Cortex of kidney (tissue), 1 donor: ENCODE measurements around the gene GGA3.

Experiments
- DNase-seq: peaks from one replicate; lab custom pipeline; 2025; lab: John Stamatoyannopoulos, UW

The GGA3 gene

DNA sequence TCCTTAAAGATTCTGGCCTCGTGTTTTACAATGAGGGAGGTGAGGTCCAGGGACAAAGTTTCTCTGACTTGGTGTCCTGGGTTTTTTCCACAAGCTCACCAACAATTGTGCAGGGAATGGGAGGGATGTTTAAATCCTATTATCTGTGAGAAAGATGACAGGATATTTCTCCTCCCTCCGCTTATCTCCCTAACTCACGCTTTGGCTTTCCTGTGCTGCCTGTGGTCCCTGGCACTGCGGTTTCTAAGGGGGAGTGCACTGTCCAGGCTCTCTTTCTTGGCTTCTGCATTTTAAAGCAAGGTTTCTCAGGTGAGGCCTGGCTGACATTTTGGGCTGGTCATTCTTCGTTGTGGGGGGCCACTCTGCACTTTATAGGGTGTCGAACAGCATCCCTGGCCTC, 16.4 kb downstream of the GGA3 start:
- DNase-seq = no peak

DNA sequence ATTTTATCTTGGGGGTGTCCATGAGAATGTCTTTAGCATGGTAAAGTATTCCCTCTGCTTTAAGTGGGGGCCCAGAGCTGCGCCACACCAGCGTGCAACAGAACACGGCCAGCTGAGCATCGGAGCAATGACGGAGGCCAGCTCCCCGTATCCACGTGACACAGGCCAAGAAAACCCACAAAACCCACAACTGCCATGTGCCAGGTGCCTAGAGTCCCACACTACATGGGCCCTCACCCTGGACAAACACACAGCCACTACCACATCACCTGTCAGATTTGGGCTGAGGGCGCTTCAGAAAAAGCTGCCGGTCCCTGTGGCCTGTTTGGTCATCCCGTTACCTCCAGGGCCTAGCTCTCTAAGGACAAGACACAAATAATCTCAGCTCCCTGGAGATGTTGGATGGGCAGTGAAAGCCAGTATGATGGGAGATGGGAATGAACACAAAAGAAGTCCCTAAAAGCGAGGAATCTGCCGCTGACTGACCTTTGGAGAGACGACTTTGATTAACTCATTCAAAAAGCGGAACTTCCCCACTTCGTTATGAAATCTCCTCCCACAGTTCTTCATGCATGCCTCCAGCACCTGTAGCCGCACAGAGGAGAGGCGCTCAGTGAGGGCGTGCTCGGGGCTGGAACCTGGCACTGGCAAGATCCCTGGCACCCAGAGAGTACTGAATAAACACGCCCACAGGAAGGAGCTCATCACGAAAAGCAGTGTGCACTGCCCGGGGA, 17.1 kb downstream of the GGA3 start:
- no peak for DNase-seq

DNA sequence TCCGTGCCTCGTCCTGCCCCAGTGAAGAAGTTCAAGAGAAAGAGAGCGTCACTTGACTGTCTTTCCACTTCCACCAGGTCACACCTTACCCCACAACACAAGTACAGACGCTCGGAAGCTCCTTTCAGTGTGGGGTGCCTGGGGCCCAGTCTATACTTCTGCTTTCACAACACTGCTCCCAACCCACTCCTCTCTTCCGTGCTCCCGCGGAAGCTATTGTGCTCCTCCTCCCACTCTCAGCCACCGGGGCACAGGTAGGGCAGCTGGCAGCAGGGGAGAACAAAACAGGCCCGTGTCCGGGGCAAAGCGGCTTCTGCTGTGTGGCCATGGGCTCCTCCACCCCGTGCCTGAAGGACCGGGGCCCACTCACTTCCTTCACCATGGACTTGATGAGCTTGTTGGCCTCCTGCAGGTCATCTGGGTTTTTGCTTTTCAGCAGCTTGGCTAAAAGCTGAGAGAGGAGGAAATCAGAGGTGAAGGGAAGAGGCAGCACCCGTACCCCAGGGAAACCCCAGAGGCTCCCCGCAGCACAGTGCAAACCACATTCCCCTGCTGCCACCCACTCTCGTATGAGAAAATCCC, 18.9 kb downstream of the GGA3 start:
- DNase-seq = no peak

DNA sequence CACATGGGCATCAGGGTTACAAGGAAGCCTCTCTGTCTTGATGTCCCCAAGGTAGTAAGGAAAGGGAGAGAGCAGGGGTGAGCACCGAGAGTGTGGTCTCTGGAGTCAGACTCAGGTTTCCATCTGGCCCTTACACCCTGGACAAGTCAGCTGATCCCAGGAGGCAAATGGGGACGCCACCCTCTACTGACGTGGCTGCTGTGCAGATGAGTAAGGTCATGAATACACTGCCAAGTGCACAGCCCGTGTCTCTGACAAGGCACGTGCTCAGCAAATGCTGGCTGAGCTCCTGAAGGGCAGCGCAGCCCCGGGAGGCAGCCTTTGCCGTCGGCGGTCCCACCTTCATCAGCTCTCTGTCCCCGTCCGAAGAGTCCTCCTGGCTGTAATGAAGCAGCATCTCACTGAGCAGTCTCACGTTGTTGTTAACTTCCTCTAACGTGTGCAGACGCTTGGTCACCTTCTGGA, 19.4 kb downstream of the GGA3 start:
- no peak for DNase-seq

GRCh38 chr17:75241502-75241901, 19.9 kb downstream of the GGA3 start:
- no peak for DNase-seq

- no peak for DNase-seq
These were observed 20.3 kb downstream of the GGA3 start for GRCh38 chr17:75241143-75241430.

DNA sequence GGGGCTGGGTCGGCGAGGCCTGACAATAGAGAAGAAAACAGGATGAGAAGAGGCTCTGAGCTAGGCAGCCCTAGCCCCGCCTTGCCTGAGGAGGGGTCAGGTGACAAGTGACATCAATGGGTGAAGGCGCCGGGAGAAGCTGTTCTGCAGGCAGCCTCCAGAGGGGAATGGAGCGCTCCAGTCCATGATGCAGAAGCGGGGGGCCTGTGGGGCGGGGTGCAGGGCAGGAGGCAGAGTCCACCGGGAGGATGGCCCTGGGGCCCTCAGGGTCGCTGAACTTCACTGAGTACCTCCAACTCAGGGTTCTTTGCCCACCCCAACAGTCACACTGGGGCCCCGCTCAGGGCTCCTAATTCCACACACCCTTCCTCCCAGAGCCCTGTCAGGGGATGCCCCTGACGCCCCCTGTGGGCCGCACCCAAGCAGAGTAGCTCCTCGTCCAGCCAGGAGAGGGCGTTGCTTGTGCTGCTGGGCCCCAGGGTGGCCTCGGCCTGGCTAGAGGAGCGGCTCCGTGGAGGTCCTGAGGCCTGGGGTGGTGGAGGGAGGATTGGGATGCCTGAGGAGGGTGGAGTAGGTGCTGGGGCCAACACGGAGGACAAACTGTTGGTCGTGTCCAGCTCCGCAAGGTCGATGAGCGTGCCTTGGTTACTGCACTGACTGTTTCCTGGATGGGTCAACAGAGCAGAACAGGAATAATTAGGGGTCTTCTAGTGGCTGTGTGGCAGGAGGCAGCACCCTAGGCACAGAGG, 20.8 kb downstream of the GGA3 start:
- no peak for DNase-seq

GRCh38 chr17:75239778-75240393, 21.5 kb downstream of the GGA3 start:
- DNase-seq = no peak

- DNase-seq = no peak
These were observed 22.2 kb downstream of the GGA3 start for GRCh38 chr17:75239214-75239613.

GRCh38 chr17:75238684-75239191, 22.7 kb downstream of the GGA3 start:
- no peak for DNase-seq

DNA sequence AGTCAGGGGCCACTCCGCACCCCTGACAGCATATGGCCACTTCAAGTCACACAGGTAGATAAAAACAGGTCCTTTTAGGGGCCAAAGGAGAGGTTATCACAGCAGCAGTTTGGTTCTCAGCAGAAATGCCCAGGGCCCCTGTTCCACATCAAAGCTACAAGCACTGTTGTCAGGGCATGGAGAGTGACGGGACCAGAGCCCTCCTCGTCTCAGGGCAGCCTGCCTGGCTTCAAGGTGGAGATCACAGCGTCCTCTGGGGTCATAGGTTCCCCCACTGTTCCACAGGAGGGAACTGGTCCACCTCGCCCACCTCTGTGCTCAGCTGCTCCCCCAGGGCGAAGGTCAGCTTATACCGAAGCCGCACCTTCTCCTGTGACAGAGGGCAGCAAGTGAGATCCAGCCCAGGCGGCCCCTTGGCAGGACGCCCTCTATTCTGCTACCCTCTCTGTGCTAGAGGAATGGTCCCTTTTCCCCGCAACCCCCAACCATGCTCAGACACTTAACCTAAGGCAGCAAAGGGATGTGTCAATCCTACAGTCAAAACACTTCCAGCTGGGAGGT, 23.3 kb downstream of the GGA3 start:
- no peak for DNase-seq

GRCh38 chr17:75237100-75238014, 24.0 kb downstream of the GGA3 start:
- DNase-seq = no peak

GRCh38 chr17:75232786-75233185, 28.6 kb downstream of the GGA3 start:
- no peak for DNase-seq

DNA sequence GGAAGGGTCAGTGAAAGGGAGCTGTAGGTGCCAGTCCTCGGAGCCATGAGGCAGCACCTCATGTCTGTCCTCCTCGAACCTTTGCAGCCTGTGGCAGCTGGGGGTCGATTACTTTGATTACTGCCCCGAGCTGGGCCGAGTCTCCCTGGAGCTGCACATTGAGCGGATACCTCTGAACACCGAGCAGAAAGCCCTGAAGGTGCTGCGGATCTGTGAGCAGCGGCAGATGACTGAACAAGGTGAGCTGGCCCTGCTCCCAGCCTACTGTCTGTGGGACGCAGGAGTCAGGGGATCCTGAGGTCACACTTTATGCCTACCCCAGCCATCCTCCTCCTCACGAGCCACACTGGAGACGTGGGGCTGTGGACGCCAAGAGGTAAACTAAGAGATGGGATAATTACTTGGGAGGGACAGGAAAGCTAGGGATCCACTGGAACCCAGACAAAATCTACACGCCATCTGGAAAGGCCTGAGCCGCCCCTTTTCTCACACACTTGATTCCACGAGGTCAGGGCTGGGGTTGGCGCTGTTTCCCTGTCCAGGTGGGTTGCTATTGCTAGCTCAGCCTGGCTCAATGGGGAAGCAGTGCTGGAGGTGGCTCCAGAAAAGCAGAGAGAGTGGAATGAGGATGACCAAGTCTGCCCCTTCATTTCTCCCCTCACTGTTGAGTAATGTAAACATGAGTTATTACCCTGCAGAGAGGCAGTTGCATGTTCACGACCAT, 29.5 kb downstream of the GGA3 start:
- DNase-seq = no peak

- DNase-seq = no peak
These were observed 30.3 kb downstream of the GGA3 start for GRCh38 chr17:75231071-75231470.

GRCh38 chr17:75228847-75229246, 32.6 kb downstream of the GGA3 start:
- no peak for DNase-seq

GRCh38 chr17:75228305-75228704, 33.1 kb downstream of the GGA3 start:
- no peak for DNase-seq

DNA sequence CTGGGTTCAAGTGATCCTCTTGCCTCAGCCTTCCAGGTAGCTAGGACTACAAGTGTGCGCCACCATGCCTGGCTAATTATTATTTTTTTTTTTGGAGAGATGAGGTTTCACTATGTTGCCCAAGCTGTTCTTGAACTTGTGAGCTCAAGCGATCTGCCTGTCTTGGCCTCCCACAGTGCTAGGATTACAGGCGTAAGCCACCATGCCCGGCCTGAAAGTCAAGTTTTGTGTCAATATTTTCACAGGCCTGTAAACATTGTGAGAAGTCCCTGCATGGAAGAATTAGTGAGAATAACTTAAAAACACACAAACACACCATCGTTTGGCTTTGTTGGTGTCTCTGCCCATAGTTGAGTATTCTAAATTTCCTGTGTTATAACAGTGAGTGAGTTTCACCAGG, 33.7 kb downstream of the GGA3 start:
- no peak for DNase-seq

DNA sequence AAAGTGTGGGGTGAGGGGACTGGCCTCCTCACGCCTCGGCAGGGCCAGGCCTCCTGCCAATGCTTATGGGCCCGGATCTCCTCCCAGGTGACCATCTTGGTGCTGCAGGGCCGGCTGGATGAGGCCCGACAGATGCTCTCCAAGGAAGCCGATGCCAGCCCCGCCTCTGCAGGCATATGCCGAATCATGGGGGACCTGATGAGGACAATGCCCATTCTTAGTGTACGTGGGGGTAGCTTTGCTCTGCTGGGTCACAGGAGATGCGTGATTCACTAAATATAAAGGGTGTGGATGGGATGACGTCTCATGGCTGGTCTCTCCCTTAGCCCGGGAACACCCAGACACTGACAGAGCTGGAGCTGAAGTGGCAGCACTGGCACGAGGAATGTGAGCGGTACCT, 36.4 kb downstream of the GGA3 start:
- no peak for DNase-seq

GRCh38 chr17:75219815-75220214, 41.6 kb downstream of the GGA3 start:
- DNase-seq = no peak

- no peak for DNase-seq
These were observed 43.3 kb downstream of the GGA3 start for GRCh38 chr17:75218131-75218530.
